ENCODE data around the gene MYRF. TPM values are rescaled to one million over a fixed set of nuclear protein-coding genes. Genes with fewer than 3 reads are reported as not detected.

Gene MYRF
- total and polyA plus RNA-seq, 2 donors (not counting 1 experiment from before 2014, with no cell fraction given) = 0.27 to 0.34 TPM

GRCh38 chr11:61735391-61735790 lies 17.0 kb upstream of the MYRF start:
- Histone ChIP-seq H3K9me3 (ENCODE audit: control extremely low read depth in 1 of 3, control insufficient read depth in 2 of 3, insufficient read depth in 1 of 3, low read length in 2 of 3) (peaks cover 0 to 4% (median 0%) of the 10 kb centered on the region in 3 donors), H3K36me3 (replicated peaks in 1 of 2; ENCODE audit: control extremely low read depth in 1 of 2, control insufficient read depth in 1 of 2, extremely low read depth in 1 of 2, insufficient read depth in 2 of 2, low read length in 1 of 2) (no peaks in the 10 kb centered on the region), H3K79me2 (ENCODE audit: control insufficient read depth, insufficient read depth, low read length) (no peaks in the 10 kb centered on the region), H2AFZ (ENCODE audit: insufficient read depth, low read depth, low read length, poor library complexity, severe bottlenecking) (no peak overlapping the region), H3K27me3 (replicated peaks in 1 of 4; ENCODE audit: control extremely low read depth in 1 of 4, control insufficient read depth in 3 of 4, insufficient read depth in 4 of 4, low read length in 3 of 4) (no peaks in the 10 kb centered on the region), H4K20me1 (ENCODE audit: control insufficient read depth, insufficient read depth, low read length, poor library complexity, severe bottlenecking) (no peaks in the 10 kb centered on the region), H3K27ac (ENCODE audit: low read length in 2 of 2) (no peak overlapping the region), H3K9ac (ENCODE audit: low read length) (no peak overlapping the region), H3K4me1 (ENCODE audit: control insufficient read depth in 2 of 2, insufficient read depth in 2 of 2, low read length in 2 of 2) (peaks cover 0 to 8% of the 10 kb centered on the region in 2 donors), H3K4me3 (ENCODE audit: control extremely low read depth in 1 of 5, extremely low read depth in 1 of 5, insufficient read depth in 1 of 5, low read depth in 2 of 5, low read length in 4 of 5) (no peak overlapping the region), H3K4me2 (replicated peaks; ENCODE audit: low read depth, low read length, poor library complexity, severe bottlenecking) (no peak overlapping the region)
- Mint-ChIP-seq H3K4me3 (no peak overlapping the region), H3K4me1 (peaks cover 2% of the 10 kb centered on the region), H3K27me3 (no peaks in the 10 kb centered on the region), H3K27ac (no peak overlapping the region), H3K9me3 (ENCODE audit: insufficient read depth) (no peaks in the 10 kb centered on the region)
- POLR2A ChIA-PET = no interaction called here
- TF ChIP-seq CTCF (IDR thresholded peaks at IDR 0.05) (no peak), EZH2 (IDR thresholded peaks at IDR 0.05; ENCODE audit: borderline replicate concordance, insufficient read depth, low read depth, low read length, poor library complexity, severe bottlenecking) (no peak)
- intact Hi-C loops (cut with micrococcal nuclease) = no loop called here
- no peak for DNase-seq
- WGBS (ENCODE audit: insufficient coverage) = 90% methylated on average over 17 of the region's 17 CpGs
- ATAC-seq (ENCODE audit: low read depth) = no peak
- CTCF ChIA-PET = interaction anchor here (0.6 to 1.6 kb wide), 3 partner anchors 10 to 364 kb away, joined by 3 to 4 read pairs (median 3); no protein-coding TSS in a partner anchor

- Mint-ChIP-seq H3K9me3 (ENCODE audit: insufficient read depth) (no peaks in the 10 kb centered on the region), H3K27me3 (no peaks in the 10 kb centered on the region), H3K4me1 (peaks cover 2% of the 10 kb centered on the region), H3K4me3 (no peak overlapping the region), H3K27ac (no peak overlapping the region)
- intact Hi-C loops (cut with micrococcal nuclease) = no loop called here
- Histone ChIP-seq H3K27ac (ENCODE audit: low read length in 2 of 2) (no peak overlapping the region), H3K27me3 (replicated peaks in 1 of 4; ENCODE audit: control extremely low read depth in 1 of 4, control insufficient read depth in 3 of 4, insufficient read depth in 4 of 4, low read length in 3 of 4) (no peaks in the 10 kb centered on the region), H3K36me3 (replicated peaks in 1 of 2; ENCODE audit: control extremely low read depth in 1 of 2, control insufficient read depth in 1 of 2, extremely low read depth in 1 of 2, insufficient read depth in 2 of 2, low read length in 1 of 2) (no peaks in the 10 kb centered on the region), H3K9me3 (ENCODE audit: control extremely low read depth in 1 of 3, control insufficient read depth in 2 of 3, insufficient read depth in 1 of 3, low read length in 2 of 3) (peaks cover 0 to 4% (median 0%) of the 10 kb centered on the region in 3 donors), H3K4me3 (ENCODE audit: control extremely low read depth in 1 of 5, extremely low read depth in 1 of 5, insufficient read depth in 1 of 5, low read depth in 2 of 5, low read length in 4 of 5) (no peak overlapping the region), H3K4me1 (ENCODE audit: control insufficient read depth in 2 of 2, insufficient read depth in 2 of 2, low read length in 2 of 2) (peaks cover 0 to 8% of the 10 kb centered on the region in 2 donors), H3K79me2 (ENCODE audit: control insufficient read depth, insufficient read depth, low read length) (no peaks in the 10 kb centered on the region), H3K4me2 (replicated peaks; ENCODE audit: low read depth, low read length, poor library complexity, severe bottlenecking) (no peak overlapping the region), H4K20me1 (ENCODE audit: control insufficient read depth, insufficient read depth, low read length, poor library complexity, severe bottlenecking) (no peaks in the 10 kb centered on the region), H3K9ac (ENCODE audit: low read length) (no peak overlapping the region), H2AFZ (ENCODE audit: insufficient read depth, low read depth, low read length, poor library complexity, severe bottlenecking) (no peak overlapping the region)
- DNase-seq (no peak), ATAC-seq (ENCODE audit: low read depth) (no peak)
- ChIA-PET CTCF (interaction anchor here (1.5 to 1.6 kb wide), 2 partner anchors 11 kb away, joined by 3 to 4 read pairs; no protein-coding TSS in a partner anchor), POLR2A (no interaction called here)
- TF ChIP-seq EZH2 (IDR thresholded peaks at IDR 0.05; ENCODE audit: borderline replicate concordance, insufficient read depth, low read depth, low read length, poor library complexity, severe bottlenecking) (no peak), CTCF (IDR thresholded peaks at IDR 0.05) (no peak)
- 79% methylated on average over 3 of the region's 5 CpGs for WGBS (ENCODE audit: insufficient coverage)
Observed at GRCh38 chr11:61736310-61736709, 16.1 kb upstream of the MYRF start.

All from B cell (primary cell).